ENCODE measurements around the gene DNAI2.

DNAI2 gene

DNA sequence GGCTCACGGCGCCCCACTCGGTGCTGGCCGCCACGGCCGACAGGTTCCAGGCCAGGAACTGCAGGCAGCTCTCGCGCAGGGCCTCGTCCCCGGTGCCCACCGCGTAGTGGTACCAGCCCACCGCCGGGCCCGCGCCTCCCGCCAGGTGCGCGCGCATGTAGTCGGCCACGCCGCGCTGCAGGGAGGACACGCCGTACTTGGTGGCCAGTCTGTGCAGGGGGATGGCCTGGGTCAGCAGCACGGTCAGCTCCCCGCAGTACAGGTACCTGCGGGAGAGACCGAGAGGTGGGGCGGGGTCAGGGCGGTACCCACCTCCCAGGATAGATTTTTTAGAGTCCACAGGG, 83.4 kb downstream of the DNAI2 start:
- TF ChIP-seq, protein P1, sequence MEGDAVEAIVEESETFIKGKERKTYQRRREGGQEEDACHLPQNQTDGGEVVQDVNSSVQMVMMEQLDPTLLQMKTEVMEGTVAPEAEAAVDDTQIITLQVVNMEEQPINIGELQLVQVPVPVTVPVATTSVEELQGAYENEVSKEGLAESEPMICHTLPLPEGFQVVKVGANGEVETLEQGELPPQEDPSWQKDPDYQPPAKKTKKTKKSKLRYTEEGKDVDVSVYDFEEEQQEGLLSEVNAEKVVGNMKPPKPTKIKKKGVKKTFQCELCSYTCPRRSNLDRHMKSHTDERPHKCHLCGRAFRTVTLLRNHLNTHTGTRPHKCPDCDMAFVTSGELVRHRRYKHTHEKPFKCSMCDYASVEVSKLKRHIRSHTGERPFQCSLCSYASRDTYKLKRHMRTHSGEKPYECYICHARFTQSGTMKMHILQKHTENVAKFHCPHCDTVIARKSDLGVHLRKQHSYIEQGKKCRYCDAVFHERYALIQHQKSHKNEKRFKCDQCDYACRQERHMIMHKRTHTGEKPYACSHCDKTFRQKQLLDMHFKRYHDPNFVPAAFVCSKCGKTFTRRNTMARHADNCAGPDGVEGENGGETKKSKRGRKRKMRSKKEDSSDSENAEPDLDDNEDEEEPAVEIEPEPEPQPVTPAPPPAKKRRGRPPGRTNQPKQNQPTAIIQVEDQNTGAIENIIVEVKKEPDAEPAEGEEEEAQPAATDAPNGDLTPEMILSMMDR (IDR thresholded peaks at IDR 0.05; ENCODE audit: low read depth, low read length, missing control alignments), result no peak
- no peak overlapping the region for H3K4me3 ChIP-seq (ENCODE audit: low read depth, low read length)
- no peak for DNase-seq (ENCODE audit: low read depth)

DNA sequence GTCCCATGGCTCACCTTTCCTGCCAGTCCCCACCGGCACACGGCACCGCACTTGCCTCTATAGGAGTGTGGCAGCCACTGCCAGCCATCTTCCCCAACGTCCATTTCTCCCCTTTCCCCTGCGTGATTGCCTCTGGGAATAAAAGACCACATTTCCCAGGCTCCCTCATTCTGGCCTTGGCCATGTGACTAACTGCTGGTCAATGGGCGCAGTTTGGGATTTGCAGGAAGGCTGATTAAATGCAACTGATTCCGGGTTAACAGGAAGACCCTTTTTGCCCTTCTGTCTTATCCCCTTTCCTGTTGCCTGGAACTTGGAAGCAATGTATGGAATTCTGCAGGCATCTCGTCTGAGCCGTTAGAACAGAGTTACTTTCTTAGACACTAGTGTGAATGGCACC, 84.7 kb downstream of the DNAI2 start:
- TF ChIP-seq, protein P1 (IDR thresholded peaks at IDR 0.05; ENCODE audit: low read depth, low read length, missing control alignments), result no peak
- DNase-seq (ENCODE audit: low read depth), result no peak
- H3K4me3 ChIP-seq (ENCODE audit: low read depth, low read length), result no peak overlapping the region

DNA sequence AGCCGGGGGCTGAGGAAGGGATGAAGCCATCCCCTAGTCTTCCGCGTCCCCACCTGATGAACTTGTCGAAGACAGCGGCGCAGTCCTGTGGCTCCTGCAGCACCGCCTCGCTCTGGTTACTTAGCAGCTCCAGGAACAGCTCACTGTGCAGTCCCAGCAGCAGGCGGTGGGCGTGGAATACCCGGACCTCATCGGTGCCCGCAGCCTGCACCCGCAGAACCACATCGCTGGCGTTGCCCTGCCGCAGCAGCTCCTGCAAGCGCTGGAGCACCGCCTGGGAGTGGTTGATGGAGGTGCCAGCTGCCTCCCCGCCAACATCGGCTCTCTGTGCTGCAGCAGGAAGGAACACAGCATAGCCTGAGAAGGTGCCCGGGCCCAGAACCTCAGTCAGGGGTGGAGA, 85.9 kb downstream of the DNAI2 start:
- no peak for DNase-seq (ENCODE audit: low read depth)
- TF ChIP-seq, protein P1 (IDR thresholded peaks at IDR 0.05; ENCODE audit: low read depth, low read length, missing control alignments), result no peak
- H3K4me3 ChIP-seq (ENCODE audit: low read depth, low read length), result no peak overlapping the region

DNA sequence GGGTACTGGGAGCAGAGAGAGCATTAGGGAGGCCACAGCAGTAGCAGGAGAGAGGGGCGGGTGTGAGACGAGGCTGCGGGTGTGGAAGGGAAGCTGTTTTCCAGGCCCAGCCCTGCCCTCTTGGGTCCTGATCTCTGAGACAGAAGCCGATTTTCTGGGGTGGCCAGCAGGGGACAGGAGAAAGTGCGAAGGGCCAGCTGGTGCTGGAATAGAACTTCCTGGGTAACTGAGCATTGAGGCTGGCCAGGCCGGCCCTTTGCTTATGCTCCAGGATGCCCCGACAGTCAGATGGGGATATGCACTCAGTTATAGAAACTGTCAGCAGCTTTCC, 86.8 kb downstream of the DNAI2 start:
- H3K4me3 ChIP-seq (ENCODE audit: low read depth, low read length), result no peak overlapping the region
- DNase-seq (ENCODE audit: low read depth), result no peak
- TF ChIP-seq, protein P1 (IDR thresholded peaks at IDR 0.05; ENCODE audit: low read depth, low read length, missing control alignments), result no peak

DNA sequence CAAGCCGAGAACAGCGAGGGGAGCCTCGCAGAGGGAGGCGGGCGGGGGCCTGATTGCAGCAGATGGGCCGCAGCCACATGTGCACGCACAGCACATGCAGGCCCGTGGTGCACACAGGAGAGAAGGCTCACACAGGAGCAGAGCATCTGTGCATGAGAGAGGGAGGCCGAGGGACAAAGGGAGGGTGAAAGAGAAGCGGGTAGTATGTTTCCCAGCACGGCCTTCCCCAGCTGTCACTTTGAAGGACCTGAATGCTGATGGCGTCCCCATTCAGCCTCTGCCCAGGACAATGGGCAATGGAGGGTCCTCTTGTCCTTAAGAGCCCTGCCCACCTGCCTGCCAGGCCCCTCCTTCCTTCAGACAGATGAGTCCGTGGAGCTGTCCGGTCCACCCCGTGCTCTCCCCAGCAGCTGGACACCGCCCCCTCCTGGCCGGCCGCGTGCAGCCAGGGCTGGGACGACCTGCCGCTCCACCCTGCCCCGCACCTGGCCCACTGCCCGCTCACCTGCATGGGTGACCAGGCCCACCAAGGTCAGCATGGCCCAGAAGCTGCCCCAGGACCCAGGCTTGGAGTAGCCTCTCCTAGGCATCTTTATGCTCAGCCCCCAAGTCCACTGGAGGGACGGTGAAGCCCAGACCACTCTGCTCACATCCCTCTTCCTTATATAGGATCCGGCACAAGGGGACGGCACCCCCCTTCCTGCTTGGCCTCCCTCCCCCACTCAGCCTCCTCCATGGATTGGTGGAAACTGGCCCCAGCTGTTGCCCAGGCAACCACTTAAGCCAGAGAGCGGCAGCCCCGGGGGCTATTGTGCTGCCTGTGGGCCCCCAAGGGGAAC, 87.4 kb downstream of the DNAI2 start, which contains the start of gene BTBD17:
BTBD17 (minus strand) TSS at position 639 of the 839 bp plus-strand sequence; CDS start at position 590, 49 bp downstream.
- TF ChIP-seq, protein P1 (IDR thresholded peaks at IDR 0.05; ENCODE audit: low read depth, low read length, missing control alignments), result peak; percentile 49
- no peak for DNase-seq (ENCODE audit: low read depth)
- H3K4me3 ChIP-seq (ENCODE audit: low read depth, low read length), result no peak within 1 kb of the TSS

DNA sequence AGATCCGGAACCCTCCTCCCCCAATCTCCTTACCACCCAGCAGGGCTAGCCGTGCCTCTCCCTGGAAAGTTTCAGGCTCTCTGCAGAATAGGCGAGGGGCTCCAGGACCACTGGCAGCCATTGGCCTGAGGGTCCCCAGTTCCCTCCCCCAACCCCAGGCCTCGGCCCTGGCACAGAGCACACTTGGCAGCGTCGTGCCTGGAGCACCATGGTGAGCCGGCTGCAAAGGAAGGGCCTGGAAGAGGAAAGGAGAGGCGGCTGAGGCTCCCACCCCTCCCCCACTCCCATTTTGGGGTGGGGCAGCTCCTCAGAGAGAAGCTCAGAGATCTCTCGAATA, 88.0 kb downstream of the DNAI2 start:
- TF ChIP-seq, protein P1 (IDR thresholded peaks at IDR 0.05; ENCODE audit: low read depth, low read length, missing control alignments), result no peak
- no peak for DNase-seq (ENCODE audit: low read depth)

More for the DNA sequence above, 88.0 kb downstream of the DNAI2 start:
- no peak overlapping the region for H3K4me3 ChIP-seq (ENCODE audit: low read depth, low read length)
